Naive B cell (primary cell): ENCODE data around the gene ATP2B2. TPM values are rescaled to one million over a fixed set of nuclear protein-coding genes. Genes with fewer than 3 reads are reported as not detected.

ENCODE experiments used
- ATAC-seq, 2 donors: fragments of 150-1000 bp; cut with Tn5 transposase; 2 replicates each; pipeline ENCODE4 v1.10.0; 2021; ENCODE audit warnings: low read depth in 2 of 2, mild to moderate bottlenecking in 2 of 2, moderate library complexity in 2 of 2
- DNase-seq: peaks from one replicate; pipeline ENCODE4 v3.0.0; 2022
- H3K27ac Mint-ChIP-seq, 6 donors: one replicate each; pipeline ENCODE4 v1.8.0; 2020 to 2022; ENCODE audit warnings: mild to moderate bottlenecking in 6 of 6, mixed read lengths in 6 of 6, moderate library complexity in 5 of 6, inconsistent platforms in 2 of 6
- H3K27me3 Mint-ChIP-seq, 3 donors: one replicate each; pipeline ENCODE4 v1.8.0; 2021 to 2022; ENCODE audit warnings: mixed read lengths in 3 of 3, mild to moderate bottlenecking in 1 of 3
- H3K36me3 Mint-ChIP-seq, 2 donors: one replicate each; pipeline ENCODE4 v1.8.0; 2020 to 2022; ENCODE audit warnings: mixed read lengths in 2 of 2, inconsistent platforms in 1 of 2, mild to moderate bottlenecking in 1 of 2
- H3K4me1 Mint-ChIP-seq, 3 donors: one replicate each; pipeline ENCODE4 v1.8.0; 2020 to 2022; ENCODE audit warnings: mixed read lengths in 3 of 3, inconsistent platforms in 1 of 3, mild to moderate bottlenecking in 1 of 3, moderate library complexity in 1 of 3
- H3K4me3 Mint-ChIP-seq, 8 donors: one replicate each; pipeline ENCODE4 v1.8.0; 2020 to 2022; ENCODE audit warnings: mild to moderate bottlenecking in 8 of 8, mixed read lengths in 8 of 8, moderate library complexity in 8 of 8, inconsistent platforms in 2 of 8
- H3K9me3 Mint-ChIP-seq, 7 donors: one replicate each; pipeline ENCODE4 v1.8.0; 2020 to 2022; ENCODE audit warnings: mixed read lengths in 7 of 7, mild to moderate bottlenecking in 5 of 7, inconsistent platforms in 2 of 7, moderate library complexity in 1 of 7
- polyA plus RNA-seq, 6 donors: library from polyadenylated mRNA; unstranded; fragments of 300-500 nt; fragmentation: Illumina TruSeq; gene quantifications; one replicate each; pipeline ENCODE4 v1.2.3, GENCODE V29; 2021; ENCODE audit warnings: low read depth in 6 of 6

Gene ATP2B2
- polyA plus RNA-seq, 6 donors from 2014 or later, result 0.06 TPM; not detected in 5

GRCh38 chr3:10492364-10493201, 12.8 kb downstream of the ATP2B2 start:
- Mint-ChIP-seq H3K27ac (peak overlapping the region in 1 of 6 donors; percentile 20), H3K4me1 (peaks cover 3 to 10% (median 5%) of the 10 kb centered on the region in 3 donors)

GRCh38 chr3:10489746-10490483, 15.5 kb downstream of the ATP2B2 start:
- H3K27me3 Mint-ChIP-seq, result peaks cover 0 to 32% (median 31%) of the 10 kb centered on the region in 3 donors
- no peak overlapping the region for H3K27ac Mint-ChIP-seq
- DNase-seq (no peak), ATAC-seq (no peak)
- peaks cover 0 to 5% of the 10 kb centered on the region in 2 donors for H3K36me3 Mint-ChIP-seq
- H3K4me3 Mint-ChIP-seq, result no peak overlapping the region
- peaks cover 0 to 15% (median 0%) of the 10 kb centered on the region in 7 donors for H3K9me3 Mint-ChIP-seq
- peaks cover 3 to 10% (median 3%) of the 10 kb centered on the region in 3 donors for H3K4me1 Mint-ChIP-seq

More at GRCh38 chr3:10492364-10493201, 12.8 kb downstream of the ATP2B2 start:
- ATAC-seq, result no peak
- no peak overlapping the region for H3K4me3 Mint-ChIP-seq
- H3K27me3 Mint-ChIP-seq, result peaks cover 6 to 32% (median 28%) of the 10 kb centered on the region in 3 donors
- H3K36me3 Mint-ChIP-seq, result peaks cover 0 to 5% of the 10 kb centered on the region in 2 donors
- no peak for DNase-seq
- peaks cover 0 to 15% (median 0%) of the 10 kb centered on the region in 7 donors for H3K9me3 Mint-ChIP-seq

- Mint-ChIP-seq H3K4me3 (no peak overlapping the region), H3K27ac (peak overlapping the region in 1 of 6 donors; percentile 43), H3K27me3 (peaks cover 0 to 30% (median 27%) of the 10 kb centered on the region in 3 donors), H3K36me3 (peaks cover 0 to 3% of the 10 kb centered on the region in 2 donors), H3K4me1 (peaks cover 3 to 10% (median 3%) of the 10 kb centered on the region in 3 donors), H3K9me3 (peaks cover 0 to 12% (median 0%) of the 10 kb centered on the region in 7 donors)
- no peak for DNase-seq
- ATAC-seq, result no peak
Observed at GRCh38 chr3:10487988-10488633, 17.3 kb downstream of the ATP2B2 start.

- Mint-ChIP-seq H3K4me3 (no peak overlapping the region), H3K36me3 (no peaks in the 10 kb centered on the region), H3K27me3 (peaks cover 0 to 22% (median 19%) of the 10 kb centered on the region in 3 donors), H3K9me3 (peaks cover 0 to 10% (median 0%) of the 10 kb centered on the region in 7 donors), H3K4me1 (peaks cover 3 to 10% (median 3%) of the 10 kb centered on the region in 3 donors), H3K27ac (no peak overlapping the region)
- DNase-seq (no peak), ATAC-seq (no peak)
Observed at GRCh38 chr3:10485806-10486205, 19.6 kb downstream of the ATP2B2 start.

GRCh38 chr3:10485380-10485779, 20.0 kb downstream of the ATP2B2 start:
- H3K4me1 Mint-ChIP-seq, result peaks cover 3 to 10% (median 3%) of the 10 kb centered on the region in 3 donors
- no peaks in the 10 kb centered on the region for H3K36me3 Mint-ChIP-seq
- peaks cover 0 to 10% (median 0%) of the 10 kb centered on the region in 7 donors for H3K9me3 Mint-ChIP-seq
- peaks cover 0 to 22% (median 19%) of the 10 kb centered on the region in 3 donors for H3K27me3 Mint-ChIP-seq
- no peak for DNase-seq
- H3K27ac Mint-ChIP-seq, result peak overlapping the region in 1 of 6 donors; percentile 85
- ATAC-seq, result no peak
- H3K4me3 Mint-ChIP-seq, result no peak overlapping the region

- ATAC-seq (no peak), DNase-seq (no peak)
- Mint-ChIP-seq H3K4me1 (peaks cover 3 to 10% (median 3%) of the 10 kb centered on the region in 3 donors), H3K9me3 (peaks cover 0 to 10% (median 0%) of the 10 kb centered on the region in 7 donors), H3K27me3 (peaks cover 0 to 18% (median 15%) of the 10 kb centered on the region in 3 donors), H3K36me3 (no peaks in the 10 kb centered on the region), H3K27ac (no peak overlapping the region), H3K4me3 (no peak overlapping the region)
Observed at GRCh38 chr3:10484709-10485108, 20.7 kb downstream of the ATP2B2 start.

- Mint-ChIP-seq H3K27ac (no peak overlapping the region), H3K4me1 (peaks cover 0 to under 1% (median 0%) of the 10 kb centered on the region in 3 donors), H3K27me3 (peaks cover 0 to 9% (median 7%) of the 10 kb centered on the region in 3 donors), H3K36me3 (peaks cover 6 to 8% of the 10 kb centered on the region in 2 donors), H3K9me3 (peaks cover 0 to 12% (median 6%) of the 10 kb centered on the region in 7 donors), H3K4me3 (no peak overlapping the region)
- ATAC-seq, result no peak
- DNase-seq, result no peak
Observed at GRCh38 chr3:10483686-10484345, 21.6 kb downstream of the ATP2B2 start.

- no peak overlapping the region for H3K4me3 Mint-ChIP-seq
- no peak overlapping the region for H3K27ac Mint-ChIP-seq
- no peaks in the 10 kb centered on the region for H3K4me1 Mint-ChIP-seq
- ATAC-seq (no peak), DNase-seq (no peak)
- H3K27me3 Mint-ChIP-seq, result peaks cover 0 to 7% (median 7%) of the 10 kb centered on the region in 3 donors
- peaks cover 11 to 13% of the 10 kb centered on the region in 2 donors for H3K36me3 Mint-ChIP-seq
- H3K9me3 Mint-ChIP-seq, result peaks cover 4 to 14% (median 11%) of the 10 kb centered on the region in 7 donors
Observed at GRCh38 chr3:10483364-10483675, 22.1 kb downstream of the ATP2B2 start.

- Mint-ChIP-seq H3K27me3 (peaks cover 0 to 7% (median 7%) of the 10 kb centered on the region in 3 donors), H3K9me3 (peaks cover 6 to 18% (median 13%) of the 10 kb centered on the region in 7 donors), H3K4me3 (no peak overlapping the region), H3K36me3 (peaks cover 14 to 16% of the 10 kb centered on the region in 2 donors), H3K27ac (peak overlapping the region in 2 of 6 donors; percentile 22 to 58), H3K4me1 (no peaks in the 10 kb centered on the region)
- DNase-seq, result no peak
- ATAC-seq, result no peak
Observed at GRCh38 chr3:10482631-10483363, 22.6 kb downstream of the ATP2B2 start.

GRCh38 chr3:10480871-10481378, 24.5 kb downstream of the ATP2B2 start:
- peaks cover 7 to 17% (median 14%) of the 10 kb centered on the region in 3 donors for H3K27me3 Mint-ChIP-seq
- H3K4me1 Mint-ChIP-seq, result no peaks in the 10 kb centered on the region
- DNase-seq, result no peak
- H3K4me3 Mint-ChIP-seq, result no peak overlapping the region
- no peak for ATAC-seq
- peaks cover 14 to 16% of the 10 kb centered on the region in 2 donors for H3K36me3 Mint-ChIP-seq
- peaks cover 11 to 20% (median 13%) of the 10 kb centered on the region in 7 donors for H3K9me3 Mint-ChIP-seq
- no peak overlapping the region for H3K27ac Mint-ChIP-seq

- ATAC-seq, result no peak
- H3K9me3 Mint-ChIP-seq, result peaks cover 11 to 20% (median 13%) of the 10 kb centered on the region in 7 donors
- no peak for DNase-seq
Observed at GRCh38 chr3:10479311-10479710, 26.1 kb downstream of the ATP2B2 start.

GRCh38 chr3:10475983-10476382, 29.4 kb downstream of the ATP2B2 start:
- H3K27me3 Mint-ChIP-seq, result peaks cover 28 to 44% (median 42%) of the 10 kb centered on the region in 3 donors
- no peak overlapping the region for H3K4me3 Mint-ChIP-seq
- ATAC-seq, result no peak
- no peak for DNase-seq
- H3K4me1 Mint-ChIP-seq, result peaks cover 4 to 7% (median 5%) of the 10 kb centered on the region in 3 donors
- no peak overlapping the region for H3K27ac Mint-ChIP-seq
- peaks cover 14 to 16% of the 10 kb centered on the region in 2 donors for H3K36me3 Mint-ChIP-seq
- H3K9me3 Mint-ChIP-seq, result peaks cover 11 to 20% (median 13%) of the 10 kb centered on the region in 7 donors

More at GRCh38 chr3:10479311-10479710, 26.1 kb downstream of the ATP2B2 start:
- Mint-ChIP-seq H3K4me1 (no peaks in the 10 kb centered on the region), H3K27me3 (peaks cover 11 to 17% (median 13%) of the 10 kb centered on the region in 3 donors), H3K36me3 (peaks cover 14 to 16% of the 10 kb centered on the region in 2 donors), H3K4me3 (no peak overlapping the region), H3K27ac (peak overlapping the region in 1 of 6 donors; percentile 69)
